Coronary artery (tissue), 2 donors: ENCODE results near the gene EPHB2.

Source experiments
- DNase-seq: peaks from one replicate; pipeline ENCODE4 v3.0.0-alpha.2; 2017; ENCODE audit warnings: low spot score
- H3K27ac ChIP-seq, 2 donors: fragments of 200-600 bp; sonication (generic); one replicate each; pipeline ENCODE4 v1.5.1; 2016 to 2019
- H3K4me3 ChIP-seq: fragments of 200-600 bp; sonication (generic); 2 replicates; pipeline ENCODE4 v1.5.1; 2016; ENCODE audit warnings: mild to moderate bottlenecking, moderate library complexity
- TF ChIP-seq, protein P1 (sequence below): fragments of 200-600 bp; sonication (generic); IDR thresholded peaks from one replicate; pipeline ENCODE4 v1.5.1; 2019; ENCODE audit warnings: antibody characterized with exemption

The EPHB2 gene

DNA sequence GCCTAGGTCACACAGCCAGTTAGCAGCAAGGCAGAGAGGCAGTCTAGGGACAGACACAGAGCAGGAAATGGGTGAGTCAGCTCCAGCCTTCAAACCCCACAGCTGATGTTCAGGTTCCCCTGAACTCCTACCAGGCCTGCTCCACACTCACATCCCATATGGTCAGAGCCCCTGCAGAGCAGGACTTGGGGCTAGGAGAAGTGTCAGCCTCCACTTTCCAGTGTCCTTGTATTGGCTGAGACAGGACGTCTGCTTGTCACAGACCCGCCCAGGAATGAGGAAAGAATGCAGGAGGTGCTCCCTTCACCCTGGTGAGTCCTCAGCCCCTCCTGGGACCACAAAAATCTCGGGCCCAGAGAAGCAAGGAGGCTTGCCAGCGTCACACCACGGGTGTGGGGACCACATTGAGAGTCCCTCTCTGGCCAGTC lies 169.5 kb downstream of the EPHB2 start:
- Histone ChIP-seq H3K4me3 (no peak overlapping the region), H3K27ac (no peak overlapping the region)
- no peak for DNase-seq
- TF ChIP-seq, protein P1, sequence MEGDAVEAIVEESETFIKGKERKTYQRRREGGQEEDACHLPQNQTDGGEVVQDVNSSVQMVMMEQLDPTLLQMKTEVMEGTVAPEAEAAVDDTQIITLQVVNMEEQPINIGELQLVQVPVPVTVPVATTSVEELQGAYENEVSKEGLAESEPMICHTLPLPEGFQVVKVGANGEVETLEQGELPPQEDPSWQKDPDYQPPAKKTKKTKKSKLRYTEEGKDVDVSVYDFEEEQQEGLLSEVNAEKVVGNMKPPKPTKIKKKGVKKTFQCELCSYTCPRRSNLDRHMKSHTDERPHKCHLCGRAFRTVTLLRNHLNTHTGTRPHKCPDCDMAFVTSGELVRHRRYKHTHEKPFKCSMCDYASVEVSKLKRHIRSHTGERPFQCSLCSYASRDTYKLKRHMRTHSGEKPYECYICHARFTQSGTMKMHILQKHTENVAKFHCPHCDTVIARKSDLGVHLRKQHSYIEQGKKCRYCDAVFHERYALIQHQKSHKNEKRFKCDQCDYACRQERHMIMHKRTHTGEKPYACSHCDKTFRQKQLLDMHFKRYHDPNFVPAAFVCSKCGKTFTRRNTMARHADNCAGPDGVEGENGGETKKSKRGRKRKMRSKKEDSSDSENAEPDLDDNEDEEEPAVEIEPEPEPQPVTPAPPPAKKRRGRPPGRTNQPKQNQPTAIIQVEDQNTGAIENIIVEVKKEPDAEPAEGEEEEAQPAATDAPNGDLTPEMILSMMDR = no peak

DNA sequence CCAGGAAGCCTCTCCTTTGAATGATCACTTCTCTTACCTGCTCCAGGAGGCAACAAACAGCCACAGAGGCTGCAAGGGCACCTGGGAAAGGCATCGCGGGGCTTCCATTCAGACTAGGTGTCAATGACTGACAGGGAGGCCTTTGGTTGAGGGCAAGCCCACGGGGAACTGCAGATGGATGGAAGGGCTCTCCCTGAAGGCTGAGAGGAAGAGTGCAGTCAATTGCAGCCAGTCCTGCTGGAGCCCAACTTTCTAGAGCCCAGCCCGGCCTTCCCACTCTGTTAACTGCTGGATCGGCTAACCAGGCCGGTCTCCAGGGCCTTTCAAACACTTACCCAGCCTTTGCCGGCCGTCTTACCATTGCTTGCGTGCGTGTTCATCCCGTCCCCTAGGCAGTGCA lies 172.8 kb downstream of the EPHB2 start:
- Histone ChIP-seq H3K27ac (no peak overlapping the region), H3K4me3 (no peak overlapping the region)
- no peak for DNase-seq
- TF ChIP-seq, protein P1 = no peak

DNA sequence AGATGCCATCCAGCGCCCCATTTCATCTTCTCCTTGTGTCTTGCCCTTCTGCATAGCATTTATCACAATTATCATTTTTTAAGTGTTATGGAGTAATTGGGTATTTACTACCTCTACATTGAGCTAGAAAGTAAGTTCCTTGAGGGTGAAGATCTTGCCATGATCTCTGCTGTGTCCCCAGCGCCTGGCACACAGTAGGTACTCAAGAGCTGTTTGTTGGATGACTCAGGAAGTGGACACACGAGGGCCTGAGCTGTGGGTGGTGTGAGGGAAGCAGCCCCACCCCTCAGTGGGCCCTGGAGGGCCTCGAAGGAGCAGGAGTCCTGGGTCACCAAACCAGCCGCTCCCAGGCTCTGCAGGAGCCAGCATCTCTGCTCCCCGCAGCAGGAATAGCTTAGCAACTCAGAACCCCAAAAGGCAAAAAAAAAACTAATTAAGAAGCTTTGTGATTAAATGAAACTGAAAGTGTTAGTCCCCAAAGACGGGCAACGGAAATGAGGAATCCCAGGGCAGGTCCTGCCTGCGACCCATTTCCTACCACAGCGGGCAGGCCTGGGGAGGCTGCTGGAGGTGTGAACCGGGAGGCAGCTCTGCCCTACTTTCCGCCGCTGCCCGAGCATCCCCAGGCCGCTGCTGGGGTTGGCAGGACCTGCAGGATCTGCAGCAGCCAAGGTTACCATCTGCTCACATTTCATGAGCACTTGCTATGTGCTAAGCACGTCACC lies 174.3 kb downstream of the EPHB2 start:
- TF ChIP-seq, protein P1 = no peak
- H3K4me3 ChIP-seq = no peak overlapping the region
- no peak overlapping the region for H3K27ac ChIP-seq
- no peak for DNase-seq

DNA sequence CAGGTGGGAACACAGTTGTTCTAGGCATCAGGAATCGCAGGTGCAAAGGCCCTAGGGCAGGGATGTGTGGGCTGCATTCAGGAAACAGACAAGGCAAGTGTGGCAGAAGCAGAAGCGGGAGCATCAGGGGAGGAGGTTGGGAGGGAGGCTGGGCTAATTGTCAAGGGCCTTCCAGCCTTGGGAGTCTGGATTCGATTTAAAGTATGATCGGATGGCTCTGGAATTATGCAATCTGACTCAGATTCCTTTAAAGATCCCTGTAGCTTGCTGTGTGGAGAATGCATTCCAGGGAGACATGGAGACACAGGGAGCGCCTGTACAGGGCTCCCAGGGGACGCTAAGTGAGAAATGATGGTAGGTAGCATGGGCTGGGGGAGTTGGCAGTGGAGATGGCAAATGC lies 175.6 kb downstream of the EPHB2 start:
- TF ChIP-seq, protein P1 = no peak
- no peak overlapping the region for H3K4me3 ChIP-seq
- DNase-seq = no peak
- no peak overlapping the region for H3K27ac ChIP-seq

DNA sequence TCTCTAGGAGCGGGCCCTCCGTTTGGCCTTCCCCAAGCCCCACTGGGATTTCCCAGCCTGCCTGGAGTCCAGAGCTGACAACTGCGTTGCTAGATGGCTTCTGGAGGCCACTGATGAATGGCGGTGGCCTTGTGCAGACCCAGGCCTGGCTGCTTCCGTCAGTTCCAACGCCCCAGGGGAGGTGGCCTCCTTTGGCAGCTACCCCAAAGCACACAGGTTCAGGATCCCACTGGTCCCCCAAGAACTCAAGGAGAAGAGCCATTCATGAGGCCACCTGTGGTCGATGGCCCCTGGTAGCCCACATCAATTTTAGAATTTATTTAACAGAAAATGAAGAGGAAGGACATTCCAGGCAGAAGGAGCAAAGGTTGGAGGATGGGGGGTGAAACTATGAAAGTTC lies 176.9 kb downstream of the EPHB2 start:
- H3K4me3 ChIP-seq = no peak overlapping the region
- DNase-seq = no peak
- no peak overlapping the region for H3K27ac ChIP-seq
- TF ChIP-seq, protein P1 = no peak

DNA sequence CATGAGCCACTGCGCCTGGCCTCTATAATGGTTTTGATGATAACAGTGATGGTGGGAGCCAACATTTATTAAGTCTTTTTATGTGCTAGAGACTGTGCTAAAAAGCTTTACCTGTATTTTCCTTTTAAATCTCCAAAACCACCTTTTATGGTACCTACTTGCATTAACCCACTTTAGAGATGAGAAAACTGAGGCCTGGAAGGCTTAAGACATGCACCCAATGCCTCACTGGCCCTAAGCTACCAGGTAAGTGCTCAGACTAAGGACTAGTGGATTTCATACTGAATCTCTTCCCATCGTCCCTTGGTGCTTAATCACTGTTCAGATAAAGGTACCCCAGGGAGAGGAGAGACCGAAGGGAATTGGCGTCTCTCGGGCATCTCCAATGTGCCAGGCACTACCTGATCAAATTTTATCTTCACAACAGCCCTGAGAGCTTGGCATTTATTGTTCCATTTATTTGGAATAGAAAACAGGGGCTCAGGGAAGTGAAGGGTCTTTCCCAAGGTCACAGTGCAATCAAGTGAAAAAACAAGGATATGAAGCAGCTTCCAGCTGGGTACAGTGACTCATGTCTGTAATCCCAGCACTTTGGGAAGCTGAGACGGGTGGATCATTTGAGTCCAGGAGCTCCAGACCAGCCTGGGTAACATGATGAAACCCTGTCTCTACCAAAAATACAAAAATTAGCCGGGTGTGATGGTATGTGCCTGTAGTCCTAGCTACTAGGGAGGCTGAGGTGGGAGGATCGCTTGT lies 177.9 kb downstream of the EPHB2 start:
- H3K4me3 ChIP-seq = no peak overlapping the region
- TF ChIP-seq, protein P1 = no peak
- no peak overlapping the region for H3K27ac ChIP-seq
- no peak for DNase-seq
